ENCODE results near the gene ARHGAP6. TPM values are rescaled to one million over a fixed set of nuclear protein-coding genes. Genes with fewer than 3 reads are reported as not detected.

ARHGAP6 gene
- total RNA-seq, 4 donors from 2014 or later, result 2.7 to 9.1 (median 4.3) TPM

- intact Hi-C loops (cut with DNase I; ENCODE audit: low total_unique reads), result no loop called here
Observed at GRCh38 chrX:11099465-11099864, 566.3 kb downstream of the ARHGAP6 start.

GRCh38 chrX:11097933-11098332 lies 567.8 kb downstream of the ARHGAP6 start:
- intact Hi-C loops (cut with DNase I; ENCODE audit: low total_unique reads), result no loop called here
- H3K4me3 ChIP-seq (ENCODE audit: low read depth, poor library complexity, severe bottlenecking), result no peak overlapping the region
- TF ChIP-seq POLR2A (IDR thresholded peaks at IDR 0.05), result no peak
- TF ChIP-seq, protein P1, sequence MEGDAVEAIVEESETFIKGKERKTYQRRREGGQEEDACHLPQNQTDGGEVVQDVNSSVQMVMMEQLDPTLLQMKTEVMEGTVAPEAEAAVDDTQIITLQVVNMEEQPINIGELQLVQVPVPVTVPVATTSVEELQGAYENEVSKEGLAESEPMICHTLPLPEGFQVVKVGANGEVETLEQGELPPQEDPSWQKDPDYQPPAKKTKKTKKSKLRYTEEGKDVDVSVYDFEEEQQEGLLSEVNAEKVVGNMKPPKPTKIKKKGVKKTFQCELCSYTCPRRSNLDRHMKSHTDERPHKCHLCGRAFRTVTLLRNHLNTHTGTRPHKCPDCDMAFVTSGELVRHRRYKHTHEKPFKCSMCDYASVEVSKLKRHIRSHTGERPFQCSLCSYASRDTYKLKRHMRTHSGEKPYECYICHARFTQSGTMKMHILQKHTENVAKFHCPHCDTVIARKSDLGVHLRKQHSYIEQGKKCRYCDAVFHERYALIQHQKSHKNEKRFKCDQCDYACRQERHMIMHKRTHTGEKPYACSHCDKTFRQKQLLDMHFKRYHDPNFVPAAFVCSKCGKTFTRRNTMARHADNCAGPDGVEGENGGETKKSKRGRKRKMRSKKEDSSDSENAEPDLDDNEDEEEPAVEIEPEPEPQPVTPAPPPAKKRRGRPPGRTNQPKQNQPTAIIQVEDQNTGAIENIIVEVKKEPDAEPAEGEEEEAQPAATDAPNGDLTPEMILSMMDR (IDR thresholded peaks at IDR 0.05), result no peak
- DNase-seq (ENCODE audit: low spot score in 2 of 2), result no peak

More at GRCh38 chrX:11099465-11099864, 566.3 kb downstream of the ARHGAP6 start:
- no peak for TF ChIP-seq POLR2A (IDR thresholded peaks at IDR 0.05)
- TF ChIP-seq, protein P1 (IDR thresholded peaks at IDR 0.05), result no peak
- no peak overlapping the region for H3K4me3 ChIP-seq (ENCODE audit: low read depth, poor library complexity, severe bottlenecking)
- no peak for DNase-seq (ENCODE audit: low spot score in 2 of 2)

- intact Hi-C loops (cut with DNase I; ENCODE audit: low total_unique reads), result no loop called here
- H3K4me3 ChIP-seq (ENCODE audit: low read depth, poor library complexity, severe bottlenecking), result no peak overlapping the region
- TF ChIP-seq POLR2A (IDR thresholded peaks at IDR 0.05), result no peak
- TF ChIP-seq, protein P1 (IDR thresholded peaks at IDR 0.05), result no peak
- WGBS, 2 donors, result 89 to 97% methylated on average over 1 of the region's 1 CpG
- no peak for DNase-seq (ENCODE audit: low spot score in 2 of 2)
Observed at GRCh38 chrX:11089802-11090201, 575.9 kb downstream of the ARHGAP6 start.

Small RNA genes within 50 kb of the gene (microRNA-seq; reads per million reads assigned to microRNA genes)
- 0 to 0.57 reads per million in 2 donors for gene MIR548AX (ENCODE audit: borderline number of aligned reads in 1 of 2, borderline replicate concordance in 2 of 2)

Other genes with a start within 250 kb of the ARHGAP6 start
- gene MSL3, start 92.3 kb upstream of the ARHGAP6 start, total RNA-seq, result 10 to 100 TPM; 12.4 to 15.2 (median 13.6) TPM

All from lower leg skin (tissue), 4 donors.